BJ (cell line): ENCODE data around the gene CPEB4. TPM values are rescaled to one million over a fixed set of nuclear protein-coding genes. Genes with fewer than 3 reads are reported as not detected.

Experiments
- CTCF ChIA-PET: fragments of 350-600 bp; formaldehyde crosslinking; extraction: SDS; loops from one replicate; lab custom pipeline; 2021; ENCODE audit warnings: antibody characterized with exemption, inconsistent platforms; lab: Yijun Ruan, JAX
- POLR2A ChIA-PET: fragments of 300-600 bp; sonication (Branson Sonifier 250); formaldehyde crosslinking; extraction: SDS; loops from one replicate; lab custom pipeline; 2021; ENCODE audit warnings: antibody characterized with exemption; lab: Charles Lee
- DNase-seq: peaks from one replicate; pipeline ENCODE4 v3.0.0-alpha.2; 2011; ENCODE audit warnings: low read depth
- H3K27me3 ChIP-seq: 2 replicates; pipeline ENCODE4 v1.6.0; 2011; ENCODE audit warnings: low read length; ENCODE audit not compliant: control insufficient read depth, insufficient read depth
- H3K36me3 ChIP-seq: 2 replicates; pipeline ENCODE4 v1.5.1; 2011; ENCODE audit warnings: low read length; ENCODE audit not compliant: control insufficient read depth, insufficient read depth
- H3K4me3 ChIP-seq: 2 replicates; pipeline ENCODE4 v1.5.1; 2011; ENCODE audit warnings: low read depth, mild to moderate bottlenecking, control low read depth, low read length
- polyA plus RNA-seq: library from polyadenylated mRNA; depleted of rRNA; stranded (reverse); fragments of >200 nt; gene quantifications from 2 replicates; pipeline ENCODE4 v1.2.3, GENCODE V29; 2011
- TF ChIP-seq, protein P1 (sequence below): IDR thresholded peaks from 2 replicates; pipeline ENCODE4 v1.5.1; 2011; ENCODE audit warnings: low read depth, mild to moderate bottlenecking, control low read depth, inconsistent platforms, low read length, moderate library complexity; ENCODE audit not compliant: insufficient read depth

The CPEB4 gene
- polyA plus RNA-seq, 1 experiment: 16.4 TPM

DNA sequence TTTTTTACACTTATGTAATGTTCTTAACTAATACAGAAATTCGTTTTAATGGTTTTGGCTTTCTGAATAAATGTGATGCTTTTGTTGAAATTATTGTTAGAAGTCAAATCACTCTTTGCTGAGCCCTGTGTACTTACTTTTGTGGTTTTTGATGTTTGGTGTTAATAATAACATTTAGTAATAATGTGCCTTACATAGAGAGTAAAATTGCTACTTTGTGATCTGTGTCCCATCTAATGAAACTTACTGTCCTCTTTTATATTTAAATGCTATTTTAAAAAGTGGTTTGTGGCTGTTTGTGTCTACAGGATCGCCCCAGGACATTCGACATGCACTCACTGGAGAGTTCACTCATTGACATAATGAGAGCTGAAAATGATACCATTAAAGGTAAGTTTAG lies 22.1 kb downstream of the CPEB4 start:
- DNase-seq: no peak
- TF ChIP-seq, protein P1, sequence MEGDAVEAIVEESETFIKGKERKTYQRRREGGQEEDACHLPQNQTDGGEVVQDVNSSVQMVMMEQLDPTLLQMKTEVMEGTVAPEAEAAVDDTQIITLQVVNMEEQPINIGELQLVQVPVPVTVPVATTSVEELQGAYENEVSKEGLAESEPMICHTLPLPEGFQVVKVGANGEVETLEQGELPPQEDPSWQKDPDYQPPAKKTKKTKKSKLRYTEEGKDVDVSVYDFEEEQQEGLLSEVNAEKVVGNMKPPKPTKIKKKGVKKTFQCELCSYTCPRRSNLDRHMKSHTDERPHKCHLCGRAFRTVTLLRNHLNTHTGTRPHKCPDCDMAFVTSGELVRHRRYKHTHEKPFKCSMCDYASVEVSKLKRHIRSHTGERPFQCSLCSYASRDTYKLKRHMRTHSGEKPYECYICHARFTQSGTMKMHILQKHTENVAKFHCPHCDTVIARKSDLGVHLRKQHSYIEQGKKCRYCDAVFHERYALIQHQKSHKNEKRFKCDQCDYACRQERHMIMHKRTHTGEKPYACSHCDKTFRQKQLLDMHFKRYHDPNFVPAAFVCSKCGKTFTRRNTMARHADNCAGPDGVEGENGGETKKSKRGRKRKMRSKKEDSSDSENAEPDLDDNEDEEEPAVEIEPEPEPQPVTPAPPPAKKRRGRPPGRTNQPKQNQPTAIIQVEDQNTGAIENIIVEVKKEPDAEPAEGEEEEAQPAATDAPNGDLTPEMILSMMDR: no peak
- ChIA-PET POLR2A (interaction anchor here (0.6 kb wide), 1 partner anchor 559 kb away, joined by 3 read pairs; no protein-coding TSS in a partner anchor), CTCF (interaction anchor here (0.6 to 0.9 kb wide), 2 partner anchors 9 to 83 kb away, joined by 3 to 4 read pairs; no protein-coding TSS in a partner anchor)
- H3K36me3 ChIP-seq: peaks cover 1% of the 10 kb centered on the region; the same call in 1 of the 2 replicates
- no peak overlapping the region for H3K4me3 ChIP-seq
- no peaks in the 10 kb centered on the region for H3K27me3 ChIP-seq

DNA sequence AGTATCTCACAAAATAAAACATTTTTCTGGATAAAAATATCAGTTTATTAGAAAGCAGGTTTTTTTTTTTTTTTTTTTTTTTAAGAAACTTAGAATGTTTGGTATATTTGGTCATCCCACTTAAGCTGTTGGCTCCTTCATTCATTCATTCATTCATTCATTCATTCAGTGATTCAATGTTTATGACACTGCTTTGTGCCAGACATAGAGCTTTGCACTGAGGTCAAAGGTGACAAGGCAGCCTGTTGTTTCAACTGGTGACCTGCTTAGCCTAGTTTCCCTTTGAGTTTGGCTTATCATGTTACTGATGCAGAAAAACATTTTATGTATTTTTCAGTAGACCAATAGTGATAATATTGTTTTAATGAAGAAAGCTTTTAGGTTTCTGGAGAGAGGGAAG lies 23.5 kb downstream of the CPEB4 start:
- H3K4me3 ChIP-seq: no peak overlapping the region
- TF ChIP-seq, protein P1: no peak
- peaks cover 1% of the 10 kb centered on the region; the same call in 1 of the 2 replicates for H3K36me3 ChIP-seq
- CTCF ChIA-PET: interaction anchor here (0.7 kb wide), 1 partner anchor 1215 kb away, joined by 3 read pairs; no protein-coding TSS in a partner anchor
- POLR2A ChIA-PET: no interaction called here
- no peaks in the 10 kb centered on the region for H3K27me3 ChIP-seq
- no peak for DNase-seq

DNA sequence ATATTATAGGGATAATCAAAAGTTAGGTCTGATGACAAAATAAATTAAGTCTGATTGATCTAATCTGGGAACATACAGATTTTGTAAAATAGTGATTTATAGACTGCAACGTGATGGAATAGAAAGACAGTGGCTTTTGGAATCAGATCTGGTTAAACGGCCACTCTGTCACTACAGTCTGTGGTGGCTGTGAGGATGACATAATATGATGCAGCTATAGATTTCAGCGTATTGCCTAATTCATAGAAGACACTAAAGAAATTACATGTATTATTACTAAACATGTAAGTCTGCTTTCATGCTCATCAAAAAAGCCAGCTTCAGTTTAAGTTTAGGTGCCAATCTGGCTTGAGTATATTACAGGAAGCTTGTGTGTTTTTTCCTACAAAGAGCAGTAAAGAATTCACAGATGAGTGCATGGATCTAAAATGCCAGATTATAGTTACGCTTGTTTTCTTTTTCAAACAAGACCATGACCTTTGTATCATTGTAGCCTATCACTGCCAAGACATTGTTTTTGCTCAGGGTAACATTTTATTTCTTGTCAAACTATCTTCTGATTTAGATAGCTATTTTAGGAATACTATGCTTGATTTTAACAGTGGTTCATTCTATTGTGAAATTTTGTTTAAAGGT lies 25.7 kb downstream of the CPEB4 start:
- POLR2A ChIA-PET: no interaction called here

DNA sequence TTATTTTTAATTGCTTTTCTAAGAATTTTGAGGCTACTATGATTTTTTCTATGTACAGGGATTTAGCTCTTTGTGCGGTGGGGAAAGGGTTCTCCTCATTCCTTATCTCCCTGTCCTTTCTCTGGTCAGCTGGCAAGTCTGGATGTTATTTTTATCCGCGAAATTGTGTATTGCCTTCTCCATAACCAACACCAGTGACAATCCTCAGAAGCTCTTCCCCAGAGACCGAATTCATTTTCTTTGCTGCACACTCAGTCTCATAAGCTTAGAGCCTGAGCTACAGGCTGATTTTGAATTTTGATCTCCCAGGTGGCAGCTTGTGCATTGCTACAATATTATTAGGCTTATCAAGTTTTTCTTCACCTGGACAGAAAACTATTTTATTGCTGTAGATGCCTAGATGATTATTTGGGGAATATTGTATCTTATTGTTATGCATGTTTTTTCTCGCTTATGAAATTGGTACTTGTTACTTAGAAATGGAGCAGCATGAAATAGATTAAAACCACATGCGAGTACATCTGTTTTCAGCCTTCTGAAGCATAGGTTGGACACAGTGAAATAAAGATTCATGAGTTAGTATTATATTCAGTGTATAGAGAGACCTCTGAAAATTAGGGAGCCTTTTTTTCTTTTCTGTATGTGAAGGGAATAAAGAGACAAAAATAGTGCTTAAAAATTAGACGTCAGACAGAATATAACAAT lies 27.3 kb downstream of the CPEB4 start:
- DNase-seq: no peak
- TF ChIP-seq, protein P1: no peak
- Histone ChIP-seq H3K36me3 (peaks cover 1% of the 10 kb centered on the region; the same call in 1 of the 2 replicates), H3K4me3 (no peak overlapping the region), H3K27me3 (no peaks in the 10 kb centered on the region)
- ChIA-PET POLR2A (no interaction called here), CTCF (interaction anchor here (1.0 kb wide), 1 partner anchor 25 kb away, joined by 4 read pairs; no protein-coding TSS in a partner anchor)

More for the DNA sequence above, 25.7 kb downstream of the CPEB4 start:
- CTCF ChIA-PET: no interaction called here
- H3K4me3 ChIP-seq: no peak overlapping the region
- no peaks in the 10 kb centered on the region for H3K27me3 ChIP-seq
- H3K36me3 ChIP-seq: peaks cover 1% of the 10 kb centered on the region; the same call in 1 of the 2 replicates
- no peak for DNase-seq
- TF ChIP-seq, protein P1: no peak

DNA sequence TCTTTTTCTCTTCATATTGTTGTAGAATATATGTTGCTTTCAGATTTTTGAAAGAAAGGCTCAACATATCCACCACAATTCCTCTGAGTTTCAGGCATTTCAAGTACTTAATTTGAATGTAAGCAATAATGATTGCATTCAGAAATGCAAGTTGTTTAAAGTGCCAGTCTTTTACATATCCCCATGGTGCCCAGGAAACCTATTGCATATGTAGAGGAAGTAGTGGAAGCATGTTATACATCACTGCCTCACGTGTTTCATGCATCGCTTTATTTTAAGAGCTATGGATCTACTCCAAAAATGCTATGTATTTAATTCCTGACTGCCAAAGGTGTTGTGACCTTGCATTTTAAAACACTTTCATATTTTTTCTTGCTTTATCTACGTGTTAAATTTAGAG lies 28.1 kb downstream of the CPEB4 start:
- H3K36me3 ChIP-seq: peaks cover 1% of the 10 kb centered on the region; the same call in 1 of the 2 replicates
- no peak overlapping the region for H3K4me3 ChIP-seq
- ChIA-PET POLR2A (no interaction called here), CTCF (no interaction called here)
- TF ChIP-seq, protein P1: no peak
- H3K27me3 ChIP-seq: no peaks in the 10 kb centered on the region
- no peak for DNase-seq
